HL-60/S4 (cell line): Measurements from ENCODE around the gene HPS4.

Experiments
- in situ Hi-C: fragments of 300-500 bp; cut with MboI; formaldehyde crosslinking; loops from 2 replicates; pipeline ENCODE4 v1.14.3; 2022; ENCODE audit warnings: low sequenced_read_pairs

Gene HPS4

GRCh38 chr22:26499188-26499703 is 15.7 kb upstream of the HPS4 start:
- in situ Hi-C loops: no loop called here

- in situ Hi-C loops: no loop called here
These were observed 12.9 kb upstream of the HPS4 start for GRCh38 chr22:26496456-26496855.

GRCh38 chr22:26494506-26494905 is 10.9 kb upstream of the HPS4 start:
- in situ Hi-C loops: no loop called here

- in situ Hi-C loops: no loop called here
These were observed 8.6 kb upstream of the HPS4 start for GRCh38 chr22:26492220-26492619.

- in situ Hi-C loops: no loop called here
These were observed 6.0 kb upstream of the HPS4 start for GRCh38 chr22:26489447-26490036.

GRCh38 chr22:26487996-26488395 is 4.4 kb upstream of the HPS4 start:
- in situ Hi-C loops: no loop called here

GRCh38 chr22:26486394-26486793 is 2.8 kb upstream of the HPS4 start:
- in situ Hi-C loops: no loop called here

- in situ Hi-C loops: no loop called here
These were observed 2.3 kb upstream of the HPS4 start for GRCh38 chr22:26485806-26486390.

- in situ Hi-C loops: no loop called here
These were observed 1.4 kb upstream of the HPS4 start for GRCh38 chr22:26485013-26485412.

- in situ Hi-C loops: no loop called here
These were observed 750 bp upstream of the HPS4 start for GRCh38 chr22:26484360-26484706.

GRCh38 chr22:26483043-26483438 is 542 bp downstream of the HPS4 start:
- in situ Hi-C loops: no loop called here

GRCh38 chr22:26482161-26482560 is 1.4 kb downstream of the HPS4 start:
- in situ Hi-C loops: no loop called here

- in situ Hi-C loops: no loop called here
These were observed 1.9 kb downstream of the HPS4 start for GRCh38 chr22:26481694-26482093.

GRCh38 chr22:26481112-26481693 is 2.4 kb downstream of the HPS4 start:
- in situ Hi-C loops: no loop called here

GRCh38 chr22:26480611-26480932 is 3.0 kb downstream of the HPS4 start:
- in situ Hi-C loops: no loop called here

GRCh38 chr22:26479792-26480610 is 3.6 kb downstream of the HPS4 start:
- in situ Hi-C loops: no loop called here

- in situ Hi-C loops: no loop called here
These were observed 4.4 kb downstream of the HPS4 start for GRCh38 chr22:26479043-26479791.

- in situ Hi-C loops: no loop called here
These were observed 6.2 kb downstream of the HPS4 start for GRCh38 chr22:26477341-26477731.

GRCh38 chr22:26476705-26477340 is 6.8 kb downstream of the HPS4 start:
- in situ Hi-C loops: no loop called here

GRCh38 chr22:26474682-26475081 is 8.9 kb downstream of the HPS4 start:
- in situ Hi-C loops: no loop called here

GRCh38 chr22:26471522-26471921 is 12.1 kb downstream of the HPS4 start:
- in situ Hi-C loops: no loop called here
